ENCODE results near the gene NRXN3. TPM values are rescaled to one million over a fixed set of nuclear protein-coding genes. Genes with fewer than 3 reads are reported as not detected.

Gene NRXN3
- total and polyA plus RNA-seq, 4 donors, result 0.07 to 1.2 (median 0.23) TPM

- no peaks in the 10 kb centered on the region for H3K9me3 ChIP-seq (ENCODE audit: control insufficient read depth in 4 of 4, low read length in 3 of 4)
- TF ChIP-seq CTCF (IDR thresholded peaks at IDR 0.05; ENCODE audit: low read depth, low read length, missing input control) (peak; percentile 11), RAD21 (IDR thresholded peaks at IDR 0.05) (peak in 1 of 2 donors; percentile 10), FOXA2 (IDR thresholded peaks at IDR 0.05) (no peak)
- no peaks in the 10 kb centered on the region for H3K36me3 ChIP-seq (ENCODE audit: control insufficient read depth in 4 of 4, insufficient read depth in 3 of 4, low read depth in 1 of 4, low read length in 3 of 4)
- no peak overlapping the region for H3K9ac ChIP-seq (ENCODE audit: low read depth in 1 of 2, low read length in 2 of 2)
- no peak overlapping the region for H3K27ac ChIP-seq (ENCODE audit: low read depth in 1 of 2, low read length in 2 of 2)
- no peaks in the 10 kb centered on the region for H3K4me1 ChIP-seq (ENCODE audit: control insufficient read depth in 4 of 4, insufficient read depth in 4 of 4, low read length in 3 of 4)
- no peaks in the 10 kb centered on the region for H3K27me3 ChIP-seq (ENCODE audit: control insufficient read depth in 4 of 4, insufficient read depth in 4 of 4, low read length in 3 of 4)
- 64% methylated on average over 7 of the region's 7 CpGs for WGBS
- no peak for DNase-seq (ENCODE audit: low spot score)
- no peak overlapping the region for H3K4me3 ChIP-seq (ENCODE audit: low read depth in 1 of 3, low read length in 3 of 3)
Observed at GRCh38 chr14:79543967-79544697, 1374.0 kb downstream of the NRXN3 start.

- 80% methylated on average over 1 of the region's 1 CpG for WGBS
- H3K27ac ChIP-seq (ENCODE audit: low read depth in 1 of 2, low read length in 2 of 2), result no peak overlapping the region
- H3K9me3 ChIP-seq (ENCODE audit: control insufficient read depth in 4 of 4, low read length in 3 of 4), result no peaks in the 10 kb centered on the region
- H3K27me3 ChIP-seq (ENCODE audit: control insufficient read depth in 4 of 4, insufficient read depth in 4 of 4, low read length in 3 of 4), result no peaks in the 10 kb centered on the region
- TF ChIP-seq FOXA1 (IDR thresholded peaks at IDR 0.05), result no peak
- no peak for TF ChIP-seq MAX (IDR thresholded peaks at IDR 0.05)
- TF ChIP-seq FOXA2 (IDR thresholded peaks at IDR 0.05), result no peak
- TF ChIP-seq SP1 (IDR thresholded peaks at IDR 0.05), result no peak
- TF ChIP-seq RXRA (IDR thresholded peaks at IDR 0.05), result no peak
- no peak for DNase-seq (ENCODE audit: low spot score)
- no peak overlapping the region for H3K4me3 ChIP-seq (ENCODE audit: low read depth in 1 of 3, low read length in 3 of 3)
- H3K4me1 ChIP-seq (ENCODE audit: control insufficient read depth in 4 of 4, insufficient read depth in 4 of 4, low read length in 3 of 4), result no peaks in the 10 kb centered on the region
- no peak overlapping the region for H3K9ac ChIP-seq (ENCODE audit: low read depth in 1 of 2, low read length in 2 of 2)
- no peaks in the 10 kb centered on the region for H3K36me3 ChIP-seq (ENCODE audit: control insufficient read depth in 4 of 4, insufficient read depth in 3 of 4, low read depth in 1 of 4, low read length in 3 of 4)
Observed at GRCh38 chr14:79544698-79545070, 1374.5 kb downstream of the NRXN3 start.

GRCh38 chr14:79548836-79549235, 1378.7 kb downstream of the NRXN3 start:
- TF ChIP-seq FOXA1 (IDR thresholded peaks at IDR 0.05) (no peak), TAF1 (conservative IDR thresholded peaks at IDR 0.05) (no peak), RAD21 (IDR thresholded peaks at IDR 0.05) (no peak), MAX (IDR thresholded peaks at IDR 0.05) (no peak), JUND (IDR thresholded peaks at IDR 0.05) (no peak), CTCF (IDR thresholded peaks at IDR 0.05; ENCODE audit: low read depth, low read length, missing input control) (no peak), EGR1 (IDR thresholded peaks at IDR 0.05; ENCODE audit: low read depth in 2 of 2) (no peak), ATF3 (IDR thresholded peaks at IDR 0.05) (no peak), HNF4G (IDR thresholded peaks at IDR 0.05) (no peak), RXRA (IDR thresholded peaks at IDR 0.05) (no peak), GABPA (IDR thresholded peaks at IDR 0.05 in 1 of 2, conservative IDR thresholded peaks at IDR 0.05 in 1 of 2) (no peak), REST (IDR thresholded peaks at IDR 0.05) (no peak), ZBTB33 (IDR thresholded peaks at IDR 0.05) (no peak), FOXA2 (IDR thresholded peaks at IDR 0.05) (no peak), SP1 (IDR thresholded peaks at IDR 0.05) (no peak), HNF4A (conservative IDR thresholded peaks at IDR 0.05) (no peak)
- Histone ChIP-seq H3K27ac (ENCODE audit: low read depth in 1 of 2, low read length in 2 of 2) (no peak overlapping the region), H3K27me3 (ENCODE audit: control insufficient read depth in 4 of 4, insufficient read depth in 4 of 4, low read length in 3 of 4) (no peaks in the 10 kb centered on the region), H3K36me3 (ENCODE audit: control insufficient read depth in 4 of 4, insufficient read depth in 3 of 4, low read depth in 1 of 4, low read length in 3 of 4) (no peaks in the 10 kb centered on the region), H3K9ac (ENCODE audit: low read depth in 1 of 2, low read length in 2 of 2) (no peak overlapping the region), H3K4me1 (ENCODE audit: control insufficient read depth in 4 of 4, insufficient read depth in 4 of 4, low read length in 3 of 4) (no peaks in the 10 kb centered on the region), H3K4me3 (ENCODE audit: low read depth in 1 of 3, low read length in 3 of 3) (no peak overlapping the region), H3K9me3 (ENCODE audit: control insufficient read depth in 4 of 4, low read length in 3 of 4) (no peaks in the 10 kb centered on the region)
- DNase-seq (ENCODE audit: low spot score), result no peak
- 76% methylated on average over 1 of the region's 1 CpG for WGBS
